OCI-LY7 (cell line): ENCODE results near the gene GOLGA6L9. TPM values are rescaled to one million over a fixed set of nuclear protein-coding genes. Genes with fewer than 3 reads are reported as not detected.
"Not testable (repeated sequence)": the region's sequence is repeated elsewhere in the genome, so short reads cannot be mapped to it uniquely, and the experiment has no call there.

Source experiments
- BruUV-seq: library from RNA; stranded (reverse); fragments of 400-500 nt; replicated peaks from 2 replicates; lab custom pipeline; 2021; lab: Mats Ljungman, UMichigan
- CTCF ChIA-PET: fragments of 300-600 bp; sonication (Branson Sonifier 250); formaldehyde crosslinking; loops from one replicate; lab custom pipeline; 2022; ENCODE audit warnings: antibody characterized with exemption; ENCODE audit not compliant: unreplicated experiment; lab: Charles Lee
- POLR2A ChIA-PET: fragments of 300-600 bp; sonication (Branson Sonifier 250); formaldehyde crosslinking; loops from one replicate; lab custom pipeline; 2022; ENCODE audit warnings: antibody characterized with exemption; lab: Charles Lee
- DNase-seq: peaks from one replicate; pipeline ENCODE4 v3.0.0-alpha.2; 2015; ENCODE audit warnings: low spot score
- H2AFZ ChIP-seq: fragments of 200-600 bp; sonication (generic), shearing (Covaris generic); 2 replicates; pipeline ENCODE4 v1.6.1; 2014; ENCODE audit warnings: mild to moderate bottlenecking, antibody characterized with exemption, low read length, moderate library complexity
- H3K27ac ChIP-seq: fragments of 200-600 bp; sonication (generic); 2 replicates; pipeline ENCODE4 v1.5.1; 2014; ENCODE audit warnings: mixed run types, low read depth, mild to moderate bottlenecking, moderate library complexity, low read length, inconsistent platforms; ENCODE audit not compliant: poor library complexity, severe bottlenecking
- H3K36me3 ChIP-seq: fragments of 200-600 bp; sonication (generic); 2 replicates; pipeline ENCODE4 v1.6.1; 2014; ENCODE audit warnings: mild to moderate bottlenecking, antibody characterized with exemption, low read length, moderate library complexity, mixed read lengths; ENCODE audit not compliant: insufficient read depth
- H3K4me1 ChIP-seq: fragments of 200-600 bp; sonication (generic); 2 replicates; pipeline ENCODE4 v1.5.1; 2014; ENCODE audit warnings: mild to moderate bottlenecking, low read length; ENCODE audit not compliant: insufficient read depth, poor library complexity, severe bottlenecking
- H3K4me2 ChIP-seq: fragments of 200-600 bp; sonication (generic); 2 replicates; pipeline ENCODE4 v1.6.1; 2014; ENCODE audit warnings: mild to moderate bottlenecking, low read length
- H3K4me3 ChIP-seq: fragments of 200-600 bp; sonication (generic); 2 replicates; pipeline ENCODE4 v1.5.1; 2014; ENCODE audit warnings: mild to moderate bottlenecking, low read depth, low read length; ENCODE audit not compliant: poor library complexity, severe bottlenecking
- H3K79me2 ChIP-seq: fragments of 200-600 bp; sonication (generic); 2 replicates; pipeline ENCODE4 v1.6.1; 2016; ENCODE audit warnings: low read depth, mild to moderate bottlenecking, low read length, moderate library complexity, mixed read lengths; ENCODE audit not compliant: insufficient read depth
- H3K9me2 ChIP-seq: fragments of 200-600 bp; sonication (generic); 2 replicates; pipeline ENCODE4 v1.6.1; 2016; ENCODE audit warnings: mild to moderate bottlenecking, low read length, mixed read lengths; ENCODE audit not compliant: insufficient read depth
- H3K9me3 ChIP-seq: fragments of 200-600 bp; sonication (generic); 2 replicates; pipeline ENCODE4 v1.6.1; 2014; ENCODE audit warnings: mild to moderate bottlenecking, mixed run types, low read length, mixed read lengths
- H4K20me1 ChIP-seq: fragments of 200-600 bp; sonication (generic); 2 replicates; pipeline ENCODE4 v1.6.1; 2014; ENCODE audit warnings: mild to moderate bottlenecking, antibody characterized with exemption, low read length, moderate library complexity, mixed read lengths; ENCODE audit not compliant: insufficient read depth
- intact Hi-C: fragments of 100-400 bp; cut with micrococcal nuclease; formaldehyde crosslinking; loops from one replicate; pipeline ENCODE4 v1.10.0; 2022; ENCODE audit not compliant: unreplicated experiment
- total RNA-seq, 2 experiments: library from RNA; depleted of rRNA in 1 of 2; stranded (reverse); fragments of >200 nt in 1 of 2; shearing (Covaris generic) in 1 of 2; gene quantifications; 2 replicates each; pipeline ENCODE4 v1.2.3, GENCODE V29; 2014 to 2022

Gene GOLGA6L9
- total RNA-seq, 2 experiments from 2014 or later = 4.8 to 7.4 TPM

- H4K20me1 ChIP-seq, H3K27ac ChIP-seq, H3K4me3 ChIP-seq, H3K79me2 ChIP-seq, POLR2A ChIA-PET, H3K9me3 ChIP-seq, H2AFZ ChIP-seq, H3K36me3 ChIP-seq, DNase-seq, H3K9me2 ChIP-seq, H3K4me1 ChIP-seq, H3K4me2 ChIP-seq, CTCF ChIA-PET, BruUV-seq, intact Hi-C loops: not testable (repeated sequence)
Observed at GRCh38 chr15:82410306-82410705, 19.3 kb upstream of the GOLGA6L9 start.

DNA sequence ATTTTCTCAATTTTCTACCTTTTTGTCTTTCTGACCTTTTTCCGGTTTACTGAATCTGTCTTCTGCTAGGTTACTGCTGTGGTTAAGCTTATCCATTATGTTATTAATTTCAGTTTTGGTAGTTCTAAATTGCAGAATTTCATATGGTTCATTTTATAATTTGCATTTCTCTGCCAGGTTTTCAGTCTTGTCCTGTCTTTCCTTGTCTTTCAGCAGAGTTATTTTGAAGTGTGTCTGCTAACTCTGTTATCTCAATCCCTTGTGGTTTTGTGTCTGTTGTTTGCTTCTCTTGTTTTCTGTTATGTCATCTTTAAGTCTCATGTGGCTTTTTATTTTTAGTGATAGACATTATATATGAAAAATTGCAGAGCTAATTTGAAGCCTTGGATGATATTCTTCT, 18.0 kb upstream of the GOLGA6L9 start:
- H3K9me3 ChIP-seq, H3K9me2 ChIP-seq, H4K20me1 ChIP-seq, BruUV-seq, intact Hi-C loops, H2AFZ ChIP-seq, H3K4me2 ChIP-seq, H3K4me3 ChIP-seq, DNase-seq, H3K79me2 ChIP-seq, H3K36me3 ChIP-seq, CTCF ChIA-PET, H3K27ac ChIP-seq, H3K4me1 ChIP-seq: not testable (repeated sequence)
- POLR2A ChIA-PET = interaction anchor here (1.0 kb wide), 1 partner anchor 12 kb away, joined by 3 read pairs; no protein-coding TSS in a partner anchor

- H3K9me2 ChIP-seq, H3K36me3 ChIP-seq, POLR2A ChIA-PET, H3K4me1 ChIP-seq, H2AFZ ChIP-seq, DNase-seq, H3K4me3 ChIP-seq, H3K27ac ChIP-seq, BruUV-seq, H3K4me2 ChIP-seq, intact Hi-C loops, H4K20me1 ChIP-seq, H3K79me2 ChIP-seq, CTCF ChIA-PET, H3K9me3 ChIP-seq: not testable (repeated sequence)
Observed at GRCh38 chr15:82414525-82415191, 15.0 kb upstream of the GOLGA6L9 start.

GRCh38 chr15:82420516-82420915, 9.1 kb upstream of the GOLGA6L9 start:
- H3K4me2 ChIP-seq, H3K79me2 ChIP-seq, H4K20me1 ChIP-seq, DNase-seq, H3K9me3 ChIP-seq, H3K4me3 ChIP-seq, CTCF ChIA-PET, H3K27ac ChIP-seq, H2AFZ ChIP-seq, H3K4me1 ChIP-seq, H3K9me2 ChIP-seq, intact Hi-C loops, POLR2A ChIA-PET, H3K36me3 ChIP-seq, BruUV-seq: not testable (repeated sequence)

GRCh38 chr15:82420966-82421365, 8.7 kb upstream of the GOLGA6L9 start:
- H3K4me3 ChIP-seq, H3K4me1 ChIP-seq, intact Hi-C loops, H4K20me1 ChIP-seq, BruUV-seq, H3K79me2 ChIP-seq, H3K9me3 ChIP-seq, POLR2A ChIA-PET, DNase-seq, H3K27ac ChIP-seq, H2AFZ ChIP-seq, CTCF ChIA-PET, H3K9me2 ChIP-seq, H3K36me3 ChIP-seq, H3K4me2 ChIP-seq: not testable (repeated sequence)

- H3K4me3 ChIP-seq, intact Hi-C loops, H3K27ac ChIP-seq, POLR2A ChIA-PET, BruUV-seq, DNase-seq, H3K9me3 ChIP-seq, H4K20me1 ChIP-seq, H2AFZ ChIP-seq, H3K4me1 ChIP-seq, CTCF ChIA-PET, H3K4me2 ChIP-seq, H3K79me2 ChIP-seq, H3K9me2 ChIP-seq, H3K36me3 ChIP-seq: not testable (repeated sequence)
Observed at GRCh38 chr15:82427117-82427516, 2.5 kb upstream of the GOLGA6L9 start.
